Loucy (cell line): Measurements from ENCODE around the gene C5orf34.

Experiments
- H2AFZ ChIP-seq: fragments of 200-600 bp; sonication (generic); 2 replicates; pipeline ENCODE4 v1.6.0; 2016; ENCODE audit warnings: antibody characterized with exemption, mild to moderate bottlenecking, low read length, moderate library complexity
- H3F3A ChIP-seq: fragments of 200-600 bp; 2 replicates; pipeline ENCODE4 v1.6.0; 2016; ENCODE audit warnings: antibody characterized with exemption, low read depth, mild to moderate bottlenecking
- H3K27me3 ChIP-seq: fragments of 200-600 bp; sonication (generic); 2 replicates; pipeline ENCODE4 v1.6.1; 2014; ENCODE audit warnings: low read length, mild to moderate bottlenecking; ENCODE audit not compliant: insufficient read depth, poor library complexity, severe bottlenecking
- H3K36me3 ChIP-seq: fragments of 200-600 bp; sonication (generic); 2 replicates; pipeline ENCODE4 v1.6.1; 2016; ENCODE audit warnings: low read length; ENCODE audit not compliant: insufficient read depth
- H3K4me1 ChIP-seq: fragments of 200-600 bp; sonication (generic); 2 replicates; pipeline ENCODE4 v1.5.1; 2014; ENCODE audit warnings: low read length, mild to moderate bottlenecking; ENCODE audit not compliant: insufficient read depth, poor library complexity, severe bottlenecking
- H3K4me2 ChIP-seq: fragments of 200-600 bp; sonication (generic); 2 replicates; pipeline ENCODE4 v1.6.0; 2014; ENCODE audit warnings: antibody characterized with exemption, low read length, low read depth, mild to moderate bottlenecking; ENCODE audit not compliant: poor library complexity, severe bottlenecking
- H3K4me3 ChIP-seq: fragments of 200-600 bp; sonication (generic); 2 replicates; pipeline ENCODE4 v1.5.1; 2014; ENCODE audit warnings: low read length, mild to moderate bottlenecking, mixed read lengths; ENCODE audit not compliant: poor library complexity, severe bottlenecking
- H3K79me2 ChIP-seq: fragments of 200-600 bp; sonication (generic); 2 replicates; pipeline ENCODE4 v1.6.1; 2014; ENCODE audit warnings: low read length; ENCODE audit not compliant: insufficient read depth
- H3K9ac ChIP-seq: fragments of 200-600 bp; sonication (generic); 2 replicates; pipeline ENCODE4 v1.6.0; 2014; ENCODE audit warnings: mild to moderate bottlenecking, low read depth, low read length, moderate library complexity; ENCODE audit not compliant: poor library complexity, severe bottlenecking
- H3K9me2 ChIP-seq: fragments of 200-600 bp; sonication (generic); replicated peaks from 2 replicates; pipeline ENCODE4 v1.6.1; 2016; ENCODE audit warnings: low read depth, low read length, mixed read lengths
- H3K9me3 ChIP-seq: fragments of 200-600 bp; sonication (generic); 2 replicates; pipeline ENCODE4 v1.6.1; 2014; ENCODE audit warnings: mild to moderate bottlenecking, antibody characterized with exemption, low read length, low read depth; ENCODE audit not compliant: insufficient read depth
- H4K20me1 ChIP-seq: fragments of 200-600 bp; sonication (generic); 2 replicates; pipeline ENCODE4 v1.6.0; 2014; ENCODE audit warnings: antibody characterized with exemption, low read length, mild to moderate bottlenecking; ENCODE audit not compliant: insufficient read depth, poor library complexity, severe bottlenecking
- CTCF ChIP-seq: fragments of 200-600 bp; sonication (generic); conservative IDR thresholded peaks from 2 replicates; pipeline ENCODE4 v1.5.1; 2014; ENCODE audit warnings: mild to moderate bottlenecking, antibody characterized with exemption, low read length
- EZH2phosphoT487 ChIP-seq: fragments of 200-600 bp; IDR thresholded peaks from 2 replicates; pipeline ENCODE4 v1.6.1; 2018; ENCODE audit warnings: antibody characterized with exemption, mild to moderate bottlenecking, moderate library complexity, borderline replicate concordance

The C5orf34 gene

GRCh38 chr5:43514816-43515677, at the start of gene C5orf34:
TSS of gene C5orf34 (minus strand) at chr5:43515148. CDS start at chr5:43509339, 5,809 bp downstream.
- H3K9ac ChIP-seq: peak within 1 kb of the TSS; percentile 84
- peak within 1 kb of the TSS; percentile 85 for H2AFZ ChIP-seq
- peak within 1 kb of the TSS; percentile 92 for H3K4me2 ChIP-seq
- peaks cover 5% of the 10 kb centered on the region for H4K20me1 ChIP-seq
- no peaks in the 10 kb centered on the region for H3K27me3 ChIP-seq
- H3K36me3 ChIP-seq: no peaks in the 10 kb centered on the region
- no peaks in the 10 kb centered on the region for H3K9me3 ChIP-seq
- H3K4me1 ChIP-seq: peaks cover 26% of the 10 kb centered on the region
- H3K9me2 ChIP-seq: no peaks in the 10 kb centered on the region
- no peaks in the 10 kb centered on the region for H3F3A ChIP-seq
- peaks cover 39% of the 10 kb centered on the region for H3K79me2 ChIP-seq
- no peak for TF ChIP-seq CTCF
- TF ChIP-seq EZH2phosphoT487: no peak
- H3K4me3 ChIP-seq: peak within 1 kb of the TSS; percentile 76

- no peak overlapping the region for H3K4me2 ChIP-seq
- no peak for TF ChIP-seq EZH2phosphoT487
- no peak for TF ChIP-seq CTCF
These were observed 49.4 kb upstream of the C5orf34 start for GRCh38 chr5:43564289-43564850.

GRCh38 chr5:43563321-43563720, 48.4 kb upstream of the C5orf34 start:
- no peaks in the 10 kb centered on the region for H3K27me3 ChIP-seq

More at GRCh38 chr5:43564289-43564850, 49.4 kb upstream of the C5orf34 start:
- Histone ChIP-seq H3K79me2 (no peaks in the 10 kb centered on the region), H3K9me2 (no peaks in the 10 kb centered on the region), H3K9me3 (no peaks in the 10 kb centered on the region), H3F3A (no peaks in the 10 kb centered on the region), H3K36me3 (no peaks in the 10 kb centered on the region), H3K4me1 (peaks cover 2% of the 10 kb centered on the region), H3K27me3 (no peaks in the 10 kb centered on the region), H2AFZ (no peak overlapping the region), H3K4me3 (no peak overlapping the region), H4K20me1 (no peaks in the 10 kb centered on the region), H3K9ac (no peak overlapping the region)

More at GRCh38 chr5:43563321-43563720, 48.4 kb upstream of the C5orf34 start:
- Histone ChIP-seq H3K79me2 (no peaks in the 10 kb centered on the region), H3K4me2 (no peak overlapping the region), H3K36me3 (no peaks in the 10 kb centered on the region), H4K20me1 (no peaks in the 10 kb centered on the region), H3F3A (no peaks in the 10 kb centered on the region), H3K9ac (no peak overlapping the region), H3K9me3 (no peaks in the 10 kb centered on the region), H3K9me2 (no peaks in the 10 kb centered on the region), H3K4me3 (no peak overlapping the region), H2AFZ (no peak overlapping the region), H3K4me1 (peaks cover 2% of the 10 kb centered on the region)
- no peak for TF ChIP-seq EZH2phosphoT487
- TF ChIP-seq CTCF: no peak
